ENCODE results near the gene SAMD4A. TPM values are rescaled to one million over a fixed set of nuclear protein-coding genes. Genes with fewer than 3 reads are reported as not detected.

The SAMD4A gene
- total RNA-seq, 1 experiment from 2014 or later, result 9.6 TPM

DNA sequence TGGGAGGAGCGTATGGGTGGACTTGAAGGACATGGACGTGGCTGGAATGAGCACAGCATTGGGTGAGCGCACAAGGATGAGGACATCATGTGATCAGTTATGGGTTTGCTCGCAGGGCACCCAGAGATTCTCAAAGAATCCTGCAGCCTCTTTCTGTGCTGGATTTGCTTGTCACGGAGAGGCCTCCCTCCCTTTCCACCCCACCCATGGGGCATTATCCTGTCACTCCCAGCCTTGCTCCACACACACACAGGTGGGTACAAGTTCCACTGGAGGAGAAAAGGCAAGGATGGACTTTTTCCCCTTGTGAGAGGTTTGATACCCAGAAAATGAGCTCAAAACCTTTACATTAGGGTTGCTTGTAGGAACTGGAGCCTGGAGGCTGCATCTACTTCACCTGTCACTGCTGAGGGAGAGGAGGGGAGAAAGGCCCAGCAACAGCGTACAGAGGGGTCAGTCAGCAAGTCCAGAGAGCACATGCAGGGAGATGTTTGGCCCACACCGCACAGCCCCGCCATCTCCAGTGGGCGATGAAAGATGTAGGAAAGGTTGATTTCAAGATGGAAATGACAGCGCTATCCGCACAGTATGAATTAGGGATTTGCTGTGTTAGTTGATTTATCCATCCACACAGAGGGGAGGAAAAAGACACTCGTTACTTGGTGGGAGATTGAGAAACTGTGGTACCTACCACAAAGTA is 223.0 kb downstream of the SAMD4A start:
- no peaks in the 10 kb centered on the region for H3K27me3 ChIP-seq (ENCODE audit: insufficient read depth, low read length)
- H4K91ac ChIP-seq (ENCODE audit: insufficient read length, low read depth, low read length), result no peak overlapping the region
- no peaks in the 10 kb centered on the region for H4K20me1 ChIP-seq (ENCODE audit: control insufficient read depth, insufficient read depth, insufficient read length)
- H3T11ph ChIP-seq (ENCODE audit: low read length), result no peak overlapping the region
- no peak overlapping the region for H4K8ac ChIP-seq (replicated peaks; ENCODE audit: insufficient read length, low read depth, low read length)
- no CpG with 5 or more reads among the region's 12 CpGs for WGBS (ENCODE audit: extremely low coverage, insufficient read length, low lambda C conversion rate)
- no peaks in the 10 kb centered on the region for H3K23me2 ChIP-seq (ENCODE audit: insufficient read length, low read depth, low read length, poor library complexity, severe bottlenecking)
- H3K14ac ChIP-seq (ENCODE audit: insufficient read depth, low read length), result no peak overlapping the region
- no peak overlapping the region for H2AFZ ChIP-seq (ENCODE audit: low read length)
- no peak overlapping the region for H2AK5ac ChIP-seq (ENCODE audit: insufficient read length, low read length)
- no peak overlapping the region for H3K9ac ChIP-seq (ENCODE audit: extremely low read depth, insufficient read length, low read length)
- H3K27ac Mint-ChIP-seq, result no peak overlapping the region; a peak in 1 of 7 replicates
- H2BK120ac ChIP-seq (ENCODE audit: low read depth, low read length, poor library complexity, severe bottlenecking), result no peak overlapping the region
- H3K4me3 Mint-ChIP-seq, result no peak overlapping the region
- H3K79me2 ChIP-seq (ENCODE audit: insufficient read depth, low read length), result no peaks in the 10 kb centered on the region
- no peaks in the 10 kb centered on the region for H3K27me3 Mint-ChIP-seq (ENCODE audit: low read depth)
- H3K4me2 ChIP-seq (ENCODE audit: insufficient read depth, insufficient read length, low read length), result no peak overlapping the region
- H3K9me3 ChIP-seq (ENCODE audit: control insufficient read depth, low read depth, low read length), result no peaks in the 10 kb centered on the region
- H3K4ac ChIP-seq (ENCODE audit: low read depth, low read length), result no peak overlapping the region
- no peak overlapping the region for H2BK12ac ChIP-seq (ENCODE audit: insufficient read length, low read depth, low read length)
- no peaks in the 10 kb centered on the region; a peak in 1 of 7 replicates for H3K36me3 Mint-ChIP-seq (ENCODE audit: insufficient read depth in 1 of 3, low read depth in 3 of 3)
- no peak overlapping the region for H2BK5ac ChIP-seq (ENCODE audit: insufficient read length, low read length)
- H3K79me1 ChIP-seq (ENCODE audit: insufficient read depth, low read depth, low read length, poor library complexity, severe bottlenecking), result no peaks in the 10 kb centered on the region
- H3K23ac ChIP-seq (ENCODE audit: insufficient read length, low read depth, low read length), result no peak overlapping the region
- H3K9me3 Mint-ChIP-seq, result no peaks in the 10 kb centered on the region
- TF ChIP-seq, protein P1, sequence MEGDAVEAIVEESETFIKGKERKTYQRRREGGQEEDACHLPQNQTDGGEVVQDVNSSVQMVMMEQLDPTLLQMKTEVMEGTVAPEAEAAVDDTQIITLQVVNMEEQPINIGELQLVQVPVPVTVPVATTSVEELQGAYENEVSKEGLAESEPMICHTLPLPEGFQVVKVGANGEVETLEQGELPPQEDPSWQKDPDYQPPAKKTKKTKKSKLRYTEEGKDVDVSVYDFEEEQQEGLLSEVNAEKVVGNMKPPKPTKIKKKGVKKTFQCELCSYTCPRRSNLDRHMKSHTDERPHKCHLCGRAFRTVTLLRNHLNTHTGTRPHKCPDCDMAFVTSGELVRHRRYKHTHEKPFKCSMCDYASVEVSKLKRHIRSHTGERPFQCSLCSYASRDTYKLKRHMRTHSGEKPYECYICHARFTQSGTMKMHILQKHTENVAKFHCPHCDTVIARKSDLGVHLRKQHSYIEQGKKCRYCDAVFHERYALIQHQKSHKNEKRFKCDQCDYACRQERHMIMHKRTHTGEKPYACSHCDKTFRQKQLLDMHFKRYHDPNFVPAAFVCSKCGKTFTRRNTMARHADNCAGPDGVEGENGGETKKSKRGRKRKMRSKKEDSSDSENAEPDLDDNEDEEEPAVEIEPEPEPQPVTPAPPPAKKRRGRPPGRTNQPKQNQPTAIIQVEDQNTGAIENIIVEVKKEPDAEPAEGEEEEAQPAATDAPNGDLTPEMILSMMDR (conservative IDR thresholded peaks at IDR 0.05), result no peak
- no peak overlapping the region for H4K5ac ChIP-seq (ENCODE audit: insufficient read length, low read depth, low read length)
- H3K18ac ChIP-seq (ENCODE audit: insufficient read length, low read depth, low read length), result no peak overlapping the region
- H3K4me1 ChIP-seq (ENCODE audit: insufficient read depth, low read length), result no peaks in the 10 kb centered on the region
- peaks cover 13 to 18% of the 10 kb centered on the region in 2 experiments for H3K4me1 Mint-ChIP-seq
- no peak for DNase-seq
- no peak overlapping the region for H3K56ac ChIP-seq (ENCODE audit: insufficient read length, low read depth, low read length)
- H2BK15ac ChIP-seq (ENCODE audit: low read depth, low read length), result no peak overlapping the region
- H3K27ac ChIP-seq (ENCODE audit: insufficient read length, low read depth, low read length), result no peak overlapping the region
- H2BK20ac ChIP-seq (ENCODE audit: low read depth, low read length, poor library complexity, severe bottlenecking), result no peak overlapping the region
